Astrocyte of the spinal cord (primary cell): ENCODE results near the gene SPOCD1.
A peak's percentile ranks its signal among the peaks of the same experiment; 100 is the strongest.

Experiments used
- DNase-seq: peaks from one replicate; pipeline ENCODE4 v3.0.0; 2011; ENCODE audit warnings: low read depth, low spot score
- H3K4me3 ChIP-seq: 2 replicates; pipeline ENCODE4 v1.5.1; 2011; ENCODE audit warnings: low read depth, mild to moderate bottlenecking, low read length, moderate library complexity
- in situ Hi-C: cut with HindIII; loops from 2 replicates; pipeline ENCODE4 v1.10.0; 2017; ENCODE audit warnings: low sequenced_read_pairs
- TF ChIP-seq, protein P1 (sequence below): IDR thresholded peaks from 2 replicates; pipeline ENCODE4 v1.5.1; 2012; ENCODE audit warnings: low read depth, mild to moderate bottlenecking, low read length, inconsistent platforms

Gene SPOCD1

GRCh38 chr1:31789259-31790065, 26.4 kb downstream of the SPOCD1 start:
- in situ Hi-C loops = no loop called here

GRCh38 chr1:31788825-31789256, 27.0 kb downstream of the SPOCD1 start:
- DNase-seq = no peak
- TF ChIP-seq, protein P1, sequence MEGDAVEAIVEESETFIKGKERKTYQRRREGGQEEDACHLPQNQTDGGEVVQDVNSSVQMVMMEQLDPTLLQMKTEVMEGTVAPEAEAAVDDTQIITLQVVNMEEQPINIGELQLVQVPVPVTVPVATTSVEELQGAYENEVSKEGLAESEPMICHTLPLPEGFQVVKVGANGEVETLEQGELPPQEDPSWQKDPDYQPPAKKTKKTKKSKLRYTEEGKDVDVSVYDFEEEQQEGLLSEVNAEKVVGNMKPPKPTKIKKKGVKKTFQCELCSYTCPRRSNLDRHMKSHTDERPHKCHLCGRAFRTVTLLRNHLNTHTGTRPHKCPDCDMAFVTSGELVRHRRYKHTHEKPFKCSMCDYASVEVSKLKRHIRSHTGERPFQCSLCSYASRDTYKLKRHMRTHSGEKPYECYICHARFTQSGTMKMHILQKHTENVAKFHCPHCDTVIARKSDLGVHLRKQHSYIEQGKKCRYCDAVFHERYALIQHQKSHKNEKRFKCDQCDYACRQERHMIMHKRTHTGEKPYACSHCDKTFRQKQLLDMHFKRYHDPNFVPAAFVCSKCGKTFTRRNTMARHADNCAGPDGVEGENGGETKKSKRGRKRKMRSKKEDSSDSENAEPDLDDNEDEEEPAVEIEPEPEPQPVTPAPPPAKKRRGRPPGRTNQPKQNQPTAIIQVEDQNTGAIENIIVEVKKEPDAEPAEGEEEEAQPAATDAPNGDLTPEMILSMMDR = no peak
- in situ Hi-C loops = no loop called here
- H3K4me3 ChIP-seq = peak overlapping the region; percentile 58

More at GRCh38 chr1:31789259-31790065, 26.4 kb downstream of the SPOCD1 start:
- TF ChIP-seq, protein P1 = peak; percentile 98
- peak; percentile 91 for DNase-seq
- peak overlapping the region; percentile 58 for H3K4me3 ChIP-seq

DNA sequence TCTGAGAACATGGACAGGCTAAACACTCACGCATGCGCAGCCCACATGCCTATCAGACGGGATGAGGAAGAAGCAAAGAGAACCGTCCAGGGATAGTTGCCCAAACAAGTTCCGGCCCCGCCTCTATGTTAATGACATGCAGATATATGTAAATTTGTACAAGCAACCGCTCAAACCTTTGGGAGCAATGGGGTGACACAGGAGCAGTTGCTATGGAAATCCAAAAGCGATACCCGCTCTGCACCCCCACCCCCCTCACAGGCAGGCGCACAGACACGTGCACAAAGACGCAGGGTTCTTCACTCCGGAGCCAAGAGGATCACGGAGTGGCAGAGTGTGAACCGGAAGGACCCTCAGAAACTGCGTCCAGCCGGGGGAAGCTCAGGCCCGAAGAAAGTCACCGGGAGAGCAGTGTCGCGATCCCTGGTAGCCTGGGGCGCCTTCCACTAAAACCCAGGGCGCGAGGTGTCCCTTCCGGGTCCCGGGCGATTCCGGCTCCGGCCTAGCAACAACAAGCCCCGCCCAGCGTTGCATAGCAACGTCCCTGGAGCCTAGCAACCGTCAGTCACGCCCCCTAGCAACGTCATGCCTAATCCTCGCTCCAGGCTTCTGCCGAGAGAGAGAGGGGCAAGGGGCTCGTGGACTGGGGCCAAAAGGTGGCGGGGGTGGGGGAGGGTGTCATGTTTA, 27.5 kb downstream of the SPOCD1 start:
- peak overlapping the region; percentile 58 for H3K4me3 ChIP-seq
- TF ChIP-seq, protein P1 = no peak
- in situ Hi-C loops = no loop called here
- DNase-seq = peak; percentile 86

- TF ChIP-seq, protein P1 = no peak
- in situ Hi-C loops = no loop called here
- H3K4me3 ChIP-seq = peak overlapping the region; percentile 58
- no peak for DNase-seq
Observed at GRCh38 chr1:31787786-31788137, 28.1 kb downstream of the SPOCD1 start.

DNA sequence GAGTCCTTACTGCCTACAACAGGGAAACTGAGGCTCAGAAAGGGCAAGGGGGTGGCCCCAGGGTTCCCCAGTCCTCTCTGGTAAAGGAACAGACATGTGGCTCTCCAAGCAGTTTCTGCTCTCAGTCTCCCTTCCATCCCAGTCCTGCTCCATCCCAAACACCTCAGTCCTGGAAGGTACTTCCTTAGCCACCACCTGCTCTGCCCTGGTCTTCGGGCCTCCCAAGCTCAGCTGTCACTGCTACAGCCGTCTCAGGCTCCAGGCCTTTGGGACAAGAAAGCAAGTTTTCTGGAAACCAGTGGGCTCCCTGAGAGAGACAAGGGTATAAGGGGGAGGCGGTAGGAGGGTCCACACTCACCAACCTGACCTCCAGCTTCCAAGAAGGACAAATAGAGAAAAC, 28.6 kb downstream of the SPOCD1 start:
- H3K4me3 ChIP-seq = no peak overlapping the region
- in situ Hi-C loops = no loop called here
- no peak for DNase-seq
- TF ChIP-seq, protein P1 = no peak

GRCh38 chr1:31786366-31787060, 29.3 kb downstream of the SPOCD1 start:
- no peak for DNase-seq
- in situ Hi-C loops = no loop called here
- TF ChIP-seq, protein P1 = no peak
- no peak overlapping the region for H3K4me3 ChIP-seq
